ENCODE results near the gene TRDMT1.

Gene TRDMT1

DNA sequence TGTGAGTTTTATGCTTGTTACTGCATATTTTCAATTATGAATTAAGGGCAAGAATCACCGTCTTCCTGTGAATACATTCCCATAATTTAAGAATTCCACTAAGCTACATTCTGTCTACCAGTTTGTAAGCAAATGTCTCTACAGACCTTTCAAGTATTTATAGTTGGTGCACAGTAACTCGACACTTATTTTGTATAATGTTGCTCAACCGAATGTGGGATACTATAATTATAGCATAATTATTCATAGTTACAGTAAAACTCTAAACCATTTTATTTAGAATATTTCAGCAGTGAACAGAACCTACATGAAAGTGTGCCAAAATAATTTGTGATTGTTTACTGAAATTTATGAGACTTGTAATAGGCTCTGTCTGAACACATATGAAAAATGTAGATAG is 54.6 kb downstream of the TRDMT1 start:
- Histone ChIP-seq H3K27ac (ENCODE audit: low read depth, low read length) (no peak overlapping the region), H3K9ac (ENCODE audit: low read length in 5 of 5) (no peak overlapping the region), H3K4me1 (ENCODE audit: control insufficient read depth in 5 of 5, insufficient read depth in 5 of 5, low read length in 5 of 5) (no peaks in the 10 kb centered on the region), H3K9me3 (ENCODE audit: control insufficient read depth in 5 of 5, low read length in 5 of 5) (no peaks in the 10 kb centered on the region), H3K27me3 (ENCODE audit: control insufficient read depth in 5 of 5, insufficient read depth in 4 of 5, low read length in 5 of 5) (no peaks in the 10 kb centered on the region), H3K36me3 (ENCODE audit: control insufficient read depth in 5 of 5, insufficient read depth in 5 of 5, low read length in 5 of 5) (peaks cover 0 to 3% (median 0%) of the 10 kb centered on the region in 5 donors), H3K4me3 (ENCODE audit: low read depth in 1 of 5, low read length in 5 of 5) (no peak overlapping the region)

DNA sequence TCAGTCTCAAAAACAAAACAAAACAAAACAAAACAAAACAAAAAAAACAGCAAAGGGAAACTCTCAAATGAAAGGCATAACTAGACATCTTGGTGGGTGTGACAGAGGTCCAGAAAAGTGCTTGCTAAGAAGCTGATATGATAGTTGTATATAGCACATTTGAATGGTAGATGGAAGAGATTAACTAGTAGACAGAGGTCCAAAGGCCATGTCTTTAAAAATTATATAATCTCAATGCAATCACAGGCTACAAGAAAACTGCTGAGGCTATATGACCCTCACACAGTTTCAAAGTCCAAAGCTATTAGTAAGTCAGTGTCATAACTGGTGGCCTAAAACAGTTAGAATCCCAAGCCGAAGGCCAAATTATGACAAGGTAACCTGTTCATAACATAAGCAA is 56.2 kb downstream of the TRDMT1 start:
- no peaks in the 10 kb centered on the region for H3K9me3 ChIP-seq (ENCODE audit: control insufficient read depth in 5 of 5, low read length in 5 of 5)
- no peaks in the 10 kb centered on the region for H3K27me3 ChIP-seq (ENCODE audit: control insufficient read depth in 5 of 5, insufficient read depth in 4 of 5, low read length in 5 of 5)
- peaks cover 0 to 3% (median 0%) of the 10 kb centered on the region in 5 donors for H3K36me3 ChIP-seq (ENCODE audit: control insufficient read depth in 5 of 5, insufficient read depth in 5 of 5, low read length in 5 of 5)
- no peak overlapping the region for H3K4me3 ChIP-seq (ENCODE audit: low read depth in 1 of 5, low read length in 5 of 5)
- H3K27ac ChIP-seq (ENCODE audit: low read depth, low read length), result no peak overlapping the region
- H3K4me1 ChIP-seq (ENCODE audit: control insufficient read depth in 5 of 5, insufficient read depth in 5 of 5, low read length in 5 of 5), result no peaks in the 10 kb centered on the region
- H3K9ac ChIP-seq (ENCODE audit: low read length in 5 of 5), result no peak overlapping the region

DNA sequence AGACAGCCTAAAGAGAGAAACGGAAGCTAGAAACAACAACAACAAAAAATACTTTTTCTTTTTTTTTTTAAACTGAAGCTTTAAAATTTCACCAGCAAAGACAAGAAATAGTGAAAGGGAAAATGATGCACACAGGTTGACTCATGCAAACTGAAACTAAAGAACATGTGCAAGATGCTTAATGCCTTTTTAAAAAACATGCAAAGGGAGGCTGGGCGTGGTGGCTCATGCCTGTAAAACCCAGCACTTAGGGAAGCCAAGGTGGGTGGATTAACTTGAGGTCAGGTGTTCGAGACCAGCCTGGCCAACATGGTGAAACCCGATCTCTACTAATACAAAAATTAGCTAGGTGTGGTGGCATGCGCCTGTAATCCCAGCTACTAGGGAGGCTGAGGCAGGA is 56.7 kb downstream of the TRDMT1 start:
- Histone ChIP-seq H3K36me3 (ENCODE audit: control insufficient read depth in 5 of 5, insufficient read depth in 5 of 5, low read length in 5 of 5) (no peaks in the 10 kb centered on the region), H3K27me3 (ENCODE audit: control insufficient read depth in 5 of 5, insufficient read depth in 4 of 5, low read length in 5 of 5) (no peaks in the 10 kb centered on the region), H3K4me1 (ENCODE audit: control insufficient read depth in 5 of 5, insufficient read depth in 5 of 5, low read length in 5 of 5) (no peaks in the 10 kb centered on the region), H3K4me3 (ENCODE audit: low read depth in 1 of 5, low read length in 5 of 5) (no peak overlapping the region), H3K27ac (ENCODE audit: low read depth, low read length) (no peak overlapping the region), H3K9ac (ENCODE audit: low read length in 5 of 5) (no peak overlapping the region), H3K9me3 (ENCODE audit: control insufficient read depth in 5 of 5, low read length in 5 of 5) (no peaks in the 10 kb centered on the region)

DNA sequence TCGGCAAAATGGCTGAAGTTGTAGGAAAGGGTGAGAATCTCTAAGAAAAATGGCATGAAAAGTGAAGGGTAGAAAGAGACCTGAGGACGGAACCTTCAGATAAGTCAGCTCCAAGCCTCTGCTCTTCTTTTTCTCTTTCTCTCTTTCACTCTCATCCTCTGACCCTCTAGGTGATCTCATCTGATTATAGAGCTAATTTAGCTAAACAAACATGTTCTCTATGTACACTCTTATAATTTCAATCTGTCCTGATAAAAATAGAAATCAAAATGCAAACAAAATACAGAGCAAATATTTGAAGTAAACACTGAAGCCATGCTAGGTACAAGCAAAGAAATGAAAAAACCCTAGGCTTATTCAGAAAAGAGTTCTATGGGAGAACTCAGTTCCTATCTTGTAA is 57.4 kb downstream of the TRDMT1 start:
- Histone ChIP-seq H3K27ac (ENCODE audit: low read depth, low read length) (no peak overlapping the region), H3K4me3 (ENCODE audit: low read depth in 1 of 5, low read length in 5 of 5) (no peak overlapping the region), H3K27me3 (ENCODE audit: control insufficient read depth in 5 of 5, insufficient read depth in 4 of 5, low read length in 5 of 5) (no peaks in the 10 kb centered on the region), H3K9me3 (ENCODE audit: control insufficient read depth in 5 of 5, low read length in 5 of 5) (no peaks in the 10 kb centered on the region), H3K4me1 (ENCODE audit: control insufficient read depth in 5 of 5, insufficient read depth in 5 of 5, low read length in 5 of 5) (peaks cover 0 to under 1% (median 0%) of the 10 kb centered on the region in 5 donors), H3K9ac (ENCODE audit: low read length in 5 of 5) (no peak overlapping the region), H3K36me3 (ENCODE audit: control insufficient read depth in 5 of 5, insufficient read depth in 5 of 5, low read length in 5 of 5) (no peaks in the 10 kb centered on the region)

DNA sequence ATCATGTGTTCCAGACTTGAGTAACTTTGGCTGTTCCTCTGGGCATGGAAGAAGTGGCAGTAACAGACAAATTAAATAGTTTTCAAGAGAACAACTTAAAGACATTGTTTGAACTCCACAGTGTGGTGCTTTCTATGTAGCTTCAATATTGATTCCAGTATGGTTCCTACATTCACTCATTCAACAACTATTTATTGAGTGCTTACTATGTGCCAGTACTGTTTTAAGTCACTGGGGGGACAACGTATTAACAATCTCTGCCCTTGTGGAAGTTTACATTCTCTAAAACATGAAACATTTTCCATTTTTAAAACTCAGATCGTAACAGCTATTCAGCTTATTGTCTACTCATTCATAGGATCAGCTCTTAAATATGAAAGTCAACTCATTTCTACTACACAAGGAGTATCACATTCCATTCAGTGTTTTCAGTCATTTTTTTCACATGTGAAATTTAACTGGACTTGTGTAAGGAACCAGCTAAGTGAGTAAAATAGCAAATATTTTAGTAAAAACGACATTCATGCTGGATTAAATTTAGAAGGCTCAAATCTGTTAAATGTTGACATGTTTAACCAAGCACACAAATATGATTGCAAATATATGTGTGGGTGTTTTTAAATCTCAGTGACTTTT is 58.3 kb downstream of the TRDMT1 start:
- no peaks in the 10 kb centered on the region for H3K36me3 ChIP-seq (ENCODE audit: control insufficient read depth in 5 of 5, insufficient read depth in 5 of 5, low read length in 5 of 5)
- no peak overlapping the region for H3K9ac ChIP-seq (ENCODE audit: low read length in 5 of 5)
- H3K9me3 ChIP-seq (ENCODE audit: control insufficient read depth in 5 of 5, low read length in 5 of 5), result no peaks in the 10 kb centered on the region
- H3K4me1 ChIP-seq (ENCODE audit: control insufficient read depth in 5 of 5, insufficient read depth in 5 of 5, low read length in 5 of 5), result peaks cover 0 to 8% (median 0%) of the 10 kb centered on the region in 5 donors
- H3K4me3 ChIP-seq (ENCODE audit: low read depth in 1 of 5, low read length in 5 of 5), result no peak overlapping the region
- no peaks in the 10 kb centered on the region for H3K27me3 ChIP-seq (ENCODE audit: control insufficient read depth in 5 of 5, insufficient read depth in 4 of 5, low read length in 5 of 5)
- H3K27ac ChIP-seq (ENCODE audit: low read depth, low read length), result no peak overlapping the region

DNA sequence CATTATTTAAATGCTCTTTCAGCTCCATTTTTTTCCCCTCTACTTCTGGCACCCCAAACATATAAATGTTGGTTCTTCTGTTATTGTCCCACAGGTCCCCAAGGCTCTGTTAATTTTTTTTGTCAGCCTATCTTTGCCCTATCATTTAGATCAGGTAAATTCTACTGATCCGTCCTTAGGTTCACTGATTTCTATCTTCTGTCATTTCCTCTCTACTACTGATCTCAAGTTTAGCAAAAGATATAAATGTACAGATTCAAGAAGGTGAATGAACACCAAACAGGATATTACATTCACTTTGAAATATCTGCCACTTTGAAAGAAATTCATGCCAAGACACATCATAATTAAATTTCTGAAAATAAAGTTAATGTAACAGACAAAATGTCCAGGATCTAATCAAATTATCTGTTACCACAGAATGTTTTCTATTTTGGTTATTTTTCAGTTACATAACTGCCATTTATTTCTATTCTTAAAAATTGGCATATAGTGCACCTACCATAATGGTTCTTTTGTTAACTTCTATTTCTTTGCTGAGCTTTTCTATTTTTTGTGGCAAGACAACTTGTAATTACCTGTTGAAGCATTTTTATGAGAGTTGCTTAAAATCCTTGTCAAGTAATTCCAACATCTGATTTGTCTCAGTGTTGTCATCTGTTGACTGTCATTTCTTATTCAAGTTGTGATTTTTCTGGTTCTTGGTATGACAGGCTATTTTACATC is 59.8 kb downstream of the TRDMT1 start:
- Histone ChIP-seq H3K36me3 (ENCODE audit: control insufficient read depth in 5 of 5, insufficient read depth in 5 of 5, low read length in 5 of 5) (no peaks in the 10 kb centered on the region), H3K9me3 (ENCODE audit: control insufficient read depth in 5 of 5, low read length in 5 of 5) (no peaks in the 10 kb centered on the region), H3K4me3 (ENCODE audit: low read depth in 1 of 5, low read length in 5 of 5) (no peak overlapping the region), H3K27me3 (ENCODE audit: control insufficient read depth in 5 of 5, insufficient read depth in 4 of 5, low read length in 5 of 5) (no peaks in the 10 kb centered on the region), H3K4me1 (ENCODE audit: control insufficient read depth in 5 of 5, insufficient read depth in 5 of 5, low read length in 5 of 5) (peaks cover 0 to 8% (median 0%) of the 10 kb centered on the region in 5 donors), H3K27ac (ENCODE audit: low read depth, low read length) (no peak overlapping the region), H3K9ac (ENCODE audit: low read length in 5 of 5) (no peak overlapping the region)

DNA sequence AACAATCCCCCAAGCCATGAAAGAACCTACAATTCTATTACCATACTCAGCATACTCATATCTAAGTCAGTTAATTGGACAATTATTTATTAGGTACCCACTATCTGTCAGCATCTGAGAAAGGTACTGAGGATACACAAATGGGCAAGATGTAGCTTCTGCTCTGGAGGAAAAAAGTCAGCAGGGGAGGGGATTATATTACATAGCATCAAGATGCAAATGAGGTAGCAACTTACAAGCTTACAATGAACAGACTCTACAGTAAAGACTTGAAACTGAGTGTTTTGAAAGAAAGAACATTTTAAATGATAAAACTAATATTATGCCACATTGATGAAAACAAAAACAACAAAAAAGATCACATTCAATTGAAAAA is 61.1 kb downstream of the TRDMT1 start:
- peaks cover 0 to 8% (median 0%) of the 10 kb centered on the region in 5 donors for H3K4me1 ChIP-seq (ENCODE audit: control insufficient read depth in 5 of 5, insufficient read depth in 5 of 5, low read length in 5 of 5)
- H3K9ac ChIP-seq (ENCODE audit: low read length in 5 of 5), result no peak overlapping the region
- no peak overlapping the region for H3K27ac ChIP-seq (ENCODE audit: low read depth, low read length)
- no peak overlapping the region for H3K4me3 ChIP-seq (ENCODE audit: low read depth in 1 of 5, low read length in 5 of 5)
- no peaks in the 10 kb centered on the region for H3K9me3 ChIP-seq (ENCODE audit: control insufficient read depth in 5 of 5, low read length in 5 of 5)
- H3K36me3 ChIP-seq (ENCODE audit: control insufficient read depth in 5 of 5, insufficient read depth in 5 of 5, low read length in 5 of 5), result no peaks in the 10 kb centered on the region
- no peaks in the 10 kb centered on the region for H3K27me3 ChIP-seq (ENCODE audit: control insufficient read depth in 5 of 5, insufficient read depth in 4 of 5, low read length in 5 of 5)

DNA sequence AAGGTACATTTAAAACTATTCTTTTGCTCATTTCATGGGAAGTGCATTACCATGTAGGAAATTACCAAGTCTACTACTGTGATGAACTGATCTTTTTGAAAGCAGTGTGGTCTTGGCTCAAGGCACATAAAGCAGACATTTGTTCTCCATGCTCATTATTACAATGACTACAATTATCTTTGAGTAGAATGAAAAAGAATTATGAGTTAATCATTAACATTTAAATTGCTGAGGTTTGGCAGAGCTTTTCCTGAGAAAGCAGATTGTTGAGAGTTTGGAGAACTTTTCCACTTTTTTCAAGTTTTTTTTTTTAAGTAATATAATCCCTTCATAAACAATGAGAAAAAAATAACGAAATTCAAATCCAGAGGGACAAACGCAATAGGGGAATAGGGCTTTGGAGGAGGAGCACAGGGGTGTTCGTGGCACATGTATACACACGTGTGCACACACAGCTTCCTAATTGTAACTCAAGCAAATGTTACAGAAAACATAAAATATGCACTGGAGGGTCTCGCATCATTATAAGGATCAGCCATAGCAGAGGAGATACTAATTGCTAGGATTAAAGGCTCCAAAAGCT is 62.9 kb downstream of the TRDMT1 start:
- no peaks in the 10 kb centered on the region for H3K9me3 ChIP-seq (ENCODE audit: control insufficient read depth in 5 of 5, low read length in 5 of 5)
- H3K27ac ChIP-seq (ENCODE audit: low read depth, low read length), result no peak overlapping the region

DNA sequence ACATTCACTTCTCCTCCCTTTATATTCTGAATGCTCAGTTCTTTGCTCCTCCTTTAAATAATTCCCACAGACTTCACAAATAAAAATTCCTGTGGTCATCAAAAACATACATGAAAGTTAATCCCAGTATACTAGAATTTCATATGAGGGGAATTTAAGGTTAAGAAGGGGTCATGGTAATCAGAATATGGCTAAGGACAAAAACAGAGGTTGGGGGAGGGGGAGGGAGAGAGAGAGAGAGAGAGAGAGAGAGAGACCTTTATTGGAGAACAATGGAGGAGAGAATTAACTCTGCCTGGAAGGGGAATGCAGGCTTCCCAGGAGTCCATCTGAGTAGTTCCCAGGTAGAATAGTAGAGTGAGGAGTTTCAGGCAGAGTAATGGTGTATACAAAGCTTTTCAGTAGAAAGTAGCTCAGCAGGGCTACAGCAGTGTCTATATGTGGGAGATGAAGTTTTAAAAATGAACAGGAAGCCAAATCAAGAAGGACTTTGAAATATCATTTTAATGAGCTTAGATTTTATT is 66.7 kb downstream of the TRDMT1 start:
- no peak overlapping the region for H3K9ac ChIP-seq (ENCODE audit: low read length in 5 of 5)
- peaks cover 0 to 8% (median 0%) of the 10 kb centered on the region in 5 donors for H3K4me1 ChIP-seq (ENCODE audit: control insufficient read depth in 5 of 5, insufficient read depth in 5 of 5, low read length in 5 of 5)
- H3K27ac ChIP-seq (ENCODE audit: low read depth, low read length), result no peak overlapping the region
- H3K27me3 ChIP-seq (ENCODE audit: control insufficient read depth in 5 of 5, insufficient read depth in 4 of 5, low read length in 5 of 5), result no peaks in the 10 kb centered on the region
- H3K36me3 ChIP-seq (ENCODE audit: control insufficient read depth in 5 of 5, insufficient read depth in 5 of 5, low read length in 5 of 5), result no peaks in the 10 kb centered on the region
- H3K9me3 ChIP-seq (ENCODE audit: control insufficient read depth in 5 of 5, low read length in 5 of 5), result no peaks in the 10 kb centered on the region
- no peak overlapping the region for H3K4me3 ChIP-seq (ENCODE audit: low read depth in 1 of 5, low read length in 5 of 5)

More for the DNA sequence above, 62.9 kb downstream of the TRDMT1 start:
- no peak overlapping the region for H3K4me3 ChIP-seq (ENCODE audit: low read depth in 1 of 5, low read length in 5 of 5)
- H3K36me3 ChIP-seq (ENCODE audit: control insufficient read depth in 5 of 5, insufficient read depth in 5 of 5, low read length in 5 of 5), result no peaks in the 10 kb centered on the region
- H3K9ac ChIP-seq (ENCODE audit: low read length in 5 of 5), result no peak overlapping the region
- no peaks in the 10 kb centered on the region for H3K27me3 ChIP-seq (ENCODE audit: control insufficient read depth in 5 of 5, insufficient read depth in 4 of 5, low read length in 5 of 5)
- H3K4me1 ChIP-seq (ENCODE audit: control insufficient read depth in 5 of 5, insufficient read depth in 5 of 5, low read length in 5 of 5), result peaks cover 0 to 8% (median 0%) of the 10 kb centered on the region in 5 donors

DNA sequence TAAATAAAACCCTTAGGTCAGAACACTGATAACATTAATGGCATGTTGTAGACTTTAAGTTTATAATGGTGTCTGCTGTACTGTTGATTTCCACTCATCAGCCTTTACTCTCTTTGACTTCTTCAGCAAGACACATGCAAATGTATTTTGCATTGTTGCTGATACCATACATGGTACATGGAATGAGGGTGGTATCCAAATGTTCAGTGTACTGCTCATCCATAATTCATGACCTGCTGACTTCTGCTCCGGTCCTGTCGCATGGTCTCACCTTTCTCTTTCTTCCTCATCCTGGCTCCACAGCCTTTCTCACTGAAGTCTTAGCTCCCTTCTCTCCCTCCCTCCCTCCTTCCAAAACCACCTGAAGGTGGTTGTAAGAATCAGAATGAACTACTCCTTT is 67.2 kb downstream of the TRDMT1 start:
- Histone ChIP-seq H3K27me3 (ENCODE audit: control insufficient read depth in 5 of 5, insufficient read depth in 4 of 5, low read length in 5 of 5) (no peaks in the 10 kb centered on the region), H3K4me1 (ENCODE audit: control insufficient read depth in 5 of 5, insufficient read depth in 5 of 5, low read length in 5 of 5) (peaks cover 0 to 8% (median 0%) of the 10 kb centered on the region in 5 donors), H3K36me3 (ENCODE audit: control insufficient read depth in 5 of 5, insufficient read depth in 5 of 5, low read length in 5 of 5) (no peaks in the 10 kb centered on the region), H3K4me3 (ENCODE audit: low read depth in 1 of 5, low read length in 5 of 5) (no peak overlapping the region), H3K9me3 (ENCODE audit: control insufficient read depth in 5 of 5, low read length in 5 of 5) (no peaks in the 10 kb centered on the region), H3K27ac (ENCODE audit: low read depth, low read length) (no peak overlapping the region), H3K9ac (ENCODE audit: low read length in 5 of 5) (no peak overlapping the region)

All from subcutaneous abdominal adipose tissue (tissue), 5 donors.